Calu3 (cell line): ENCODE data around the gene UCHL5. TPM values are rescaled to one million over a fixed set of nuclear protein-coding genes. Genes with fewer than 3 reads are reported as not detected.

Source experiments
- BruUV-seq: library from RNA; stranded (reverse); fragments of 400-500 nt; replicated peaks from 2 replicates; lab custom pipeline; 2021; lab: Mats Ljungman, UMichigan
- CTCF ChIA-PET: fragments of 300-600 bp; sonication (Branson Sonifier 250); formaldehyde crosslinking; loops from one replicate; lab custom pipeline; 2022; ENCODE audit warnings: antibody characterized with exemption; lab: Charles Lee
- DNase-seq: peaks from one replicate; pipeline ENCODE4 v3.0.0; 2022
- H3K27ac Mint-ChIP-seq: one replicate; pipeline ENCODE4 v1.8.0; 2022; ENCODE audit warnings: mixed read lengths; ENCODE audit not compliant: unreplicated experiment
- H3K27me3 Mint-ChIP-seq: one replicate; pipeline ENCODE4 v1.8.0; 2022; ENCODE audit warnings: mixed read lengths; ENCODE audit not compliant: unreplicated experiment
- H3K36me3 Mint-ChIP-seq: one replicate; pipeline ENCODE4 v1.8.0; 2022; ENCODE audit warnings: mild to moderate bottlenecking, moderate library complexity, mixed read lengths; ENCODE audit not compliant: insufficient read depth, unreplicated experiment
- H3K4me1 Mint-ChIP-seq: one replicate; pipeline ENCODE4 v1.8.0; 2022; ENCODE audit warnings: mild to moderate bottlenecking, low read depth, mixed read lengths; ENCODE audit not compliant: unreplicated experiment
- H3K4me3 Mint-ChIP-seq: one replicate; pipeline ENCODE4 v1.8.0; 2022; ENCODE audit warnings: mild to moderate bottlenecking, low read depth, moderate library complexity, mixed read lengths; ENCODE audit not compliant: unreplicated experiment
- H3K9me3 Mint-ChIP-seq: one replicate; pipeline ENCODE4 v1.8.0; 2022; ENCODE audit warnings: low read depth, mixed read lengths; ENCODE audit not compliant: unreplicated experiment
- CTCF ChIP-seq: fragments of 200-600 bp; IDR thresholded peaks from one replicate; pipeline ENCODE4 v1.8.0; 2022; ENCODE audit warnings: antibody characterized with exemption; ENCODE audit not compliant: unreplicated experiment
- intact Hi-C: fragments of 100-400 bp; cut with micrococcal nuclease; formaldehyde crosslinking; loops from one replicate; pipeline ENCODE4 v1.10.0; 2022; ENCODE audit not compliant: unreplicated experiment
- total RNA-seq: library from RNA; stranded (reverse); gene quantifications from 2 replicates; pipeline ENCODE4 v1.2.3, GENCODE V29; 2022

UCHL5 gene
- total RNA-seq, 1 experiment from 2014 or later: 69.9 TPM

GRCh38 chr1:193066606-193067005, 7.4 kb upstream of the UCHL5 start:
- CTCF ChIA-PET: no interaction called here
- H3K27ac Mint-ChIP-seq: no peak overlapping the region
- intact Hi-C loops: no loop called here
- TF ChIP-seq CTCF: no peak
- no peaks in the 10 kb centered on the region for H3K27me3 Mint-ChIP-seq
- no peak for DNase-seq
- no peak overlapping the region for H3K4me3 Mint-ChIP-seq
- H3K36me3 Mint-ChIP-seq: no peaks in the 10 kb centered on the region
- H3K9me3 Mint-ChIP-seq: no peaks in the 10 kb centered on the region
- no TSS peak for BruUV-seq
- peaks cover 25% of the 10 kb centered on the region for H3K4me1 Mint-ChIP-seq

- Mint-ChIP-seq H3K9me3 (no peaks in the 10 kb centered on the region), H3K4me3 (no peak overlapping the region), H3K27me3 (no peaks in the 10 kb centered on the region), H3K36me3 (peaks cover 4% of the 10 kb centered on the region), H3K4me1 (peaks cover 25% of the 10 kb centered on the region), H3K27ac (no peak overlapping the region)
- intact Hi-C loops: no loop called here
- no TSS peak for BruUV-seq
- DNase-seq: no peak
- CTCF ChIA-PET: no interaction called here
- no peak for TF ChIP-seq CTCF
Observed at GRCh38 chr1:193065954-193066353, 6.8 kb upstream of the UCHL5 start.

- no peaks in the 10 kb centered on the region for H3K9me3 Mint-ChIP-seq
- no peak overlapping the region for H3K27ac Mint-ChIP-seq
- intact Hi-C loops: loop anchor here (5.0 kb wide), 2 partner anchors 39 to 59 kb away; partner anchors contain the start of gene CDC73
- H3K4me1 Mint-ChIP-seq: peaks cover 28% of the 10 kb centered on the region
- CTCF ChIA-PET: no interaction called here
- BruUV-seq: no TSS peak
- TF ChIP-seq CTCF: no peak
- no peak for DNase-seq
- H3K27me3 Mint-ChIP-seq: no peaks in the 10 kb centered on the region
- peaks cover 29% of the 10 kb centered on the region for H3K36me3 Mint-ChIP-seq
- no peak overlapping the region for H3K4me3 Mint-ChIP-seq
Observed at GRCh38 chr1:193062698-193063463, 3.7 kb upstream of the UCHL5 start.

GRCh38 chr1:193060938-193061337, 1.8 kb upstream of the UCHL5 start:
- H3K27ac Mint-ChIP-seq: peak overlapping the region; percentile 90
- TSS peak; percentile 35 for BruUV-seq
- peaks cover 38% of the 10 kb centered on the region for H3K36me3 Mint-ChIP-seq
- intact Hi-C loops: loop anchor here (5.0 kb wide), 2 partner anchors 41 to 61 kb away; partner anchors contain the start of gene CDC73
- no peaks in the 10 kb centered on the region for H3K27me3 Mint-ChIP-seq
- DNase-seq: no peak
- peak overlapping the region; percentile 92 for H3K4me3 Mint-ChIP-seq
- CTCF ChIA-PET: interaction anchor here (1.7 kb wide), 1 partner anchor 10 kb away, joined by 6 read pairs; no protein-coding TSS in a partner anchor
- no peak for TF ChIP-seq CTCF
- peaks cover 30% of the 10 kb centered on the region for H3K4me1 Mint-ChIP-seq
- H3K9me3 Mint-ChIP-seq: no peaks in the 10 kb centered on the region
